CD14-positive monocyte (primary cell): ENCODE measurements around the gene SLC37A2. TPM values are rescaled to one million over a fixed set of nuclear protein-coding genes. Genes with fewer than 3 reads are reported as not detected.
"Not testable (repeated sequence)": the region's sequence is repeated elsewhere in the genome, so short reads cannot be mapped to it uniquely, and the experiment has no call there.

Experiments
- DNase-seq, 3 donors: peaks; one replicate each; pipeline ENCODE4 v3.0.0-alpha.2; 2011 to 2022
- H2AFZ ChIP-seq: 2 replicates; pipeline ENCODE4 v1.6.0; 2012; ENCODE audit warnings: mild to moderate bottlenecking, low read depth, low read length, inconsistent platforms; ENCODE audit not compliant: insufficient read depth, poor library complexity, severe bottlenecking
- H3K27ac ChIP-seq, 2 donors: 1 replicate in 1 of 2; 2 replicates in 1 of 2; pipeline ENCODE4 v1.5.1; 2012 to 2013; ENCODE audit warnings: low read length in 2 of 2, control low read depth in 1 of 2, inconsistent platforms in 1 of 2, low read depth in 1 of 2, mild to moderate bottlenecking in 1 of 2
- H3K27me3 ChIP-seq, 2 donors: one replicate each; pipeline versions ENCODE4 v1.6.0 to v1.6.1; 2011 to 2013; ENCODE audit warnings: low read length in 2 of 2; ENCODE audit not compliant: control insufficient read depth in 2 of 2, insufficient read depth in 2 of 2
- H3K36me3 ChIP-seq, 2 donors: replicated peaks in 1 of 2; 1 replicate in 1 of 2; 2 replicates in 1 of 2; pipeline versions ENCODE4 v1.5.1 to v1.6.1; 2012 to 2013; ENCODE audit warnings: low read length in 2 of 2, control low read depth in 1 of 2, inconsistent platforms in 1 of 2, mild to moderate bottlenecking in 1 of 2; ENCODE audit not compliant: insufficient read depth in 2 of 2, control insufficient read depth in 1 of 2
- H3K4me1 ChIP-seq, 2 donors: 1 replicate in 1 of 2; 2 replicates in 1 of 2; pipeline versions ENCODE4 v1.5.1 to v1.6.1; 2012 to 2013; ENCODE audit warnings: low read length in 2 of 2, control low read depth in 1 of 2, inconsistent platforms in 1 of 2, mild to moderate bottlenecking in 1 of 2, moderate library complexity in 1 of 2; ENCODE audit not compliant: insufficient read depth in 2 of 2, control insufficient read depth in 1 of 2
- H3K4me2 ChIP-seq: replicated peaks from 2 replicates; pipeline ENCODE3; 2012; ENCODE audit warnings: low read length, moderate library complexity, mild to moderate bottlenecking; ENCODE audit not compliant: poor library complexity, severe bottlenecking; ENCODE audit errors: extremely low read depth
- H3K4me3 ChIP-seq, 3 experiments: fragments of 200-600 bp in 1 of 3; sonication (generic) in 1 of 3; replicated peaks in 1 of 3; 1 replicate in 2 of 3; 2 replicates in 1 of 3; pipeline ENCODE4 v1.5.1; 2011 to 2013; ENCODE audit warnings: low read length in 3 of 3, mild to moderate bottlenecking in 3 of 3, control low read depth in 2 of 3, low read depth in 2 of 3, inconsistent platforms in 1 of 3, moderate library complexity in 1 of 3
- H3K79me2 ChIP-seq: 2 replicates; pipeline ENCODE4 v1.6.0; 2012; ENCODE audit warnings: mild to moderate bottlenecking, control low read depth, inconsistent platforms, low read length, moderate library complexity; ENCODE audit not compliant: insufficient read depth
- H3K9ac ChIP-seq: 2 replicates; pipeline ENCODE4 v1.6.0; 2017; ENCODE audit warnings: low read length, mild to moderate bottlenecking; ENCODE audit not compliant: insufficient read depth, poor library complexity, severe bottlenecking
- H3K9me3 ChIP-seq, 2 donors: replicated peaks in 1 of 2; 1 replicate in 1 of 2; 2 replicates in 1 of 2; pipeline versions ENCODE4 v1.5.1 to v1.6.1; 2012 to 2013; ENCODE audit warnings: low read length in 2 of 2, control low read depth in 1 of 2; ENCODE audit not compliant: control insufficient read depth in 1 of 2, insufficient read depth in 1 of 2
- H4K20me1 ChIP-seq: 2 replicates; pipeline ENCODE4 v1.6.0; 2012; ENCODE audit warnings: mild to moderate bottlenecking, low read length, control low read depth, moderate library complexity; ENCODE audit not compliant: insufficient read depth
- H3K27ac Mint-ChIP-seq, 7 donors: one replicate each; pipeline ENCODE4 v1.8.0; 2020; ENCODE audit warnings: mild to moderate bottlenecking in 7 of 7, mixed read lengths in 7 of 7, moderate library complexity in 6 of 7, inconsistent platforms in 2 of 7
- H3K27me3 Mint-ChIP-seq, 3 donors: one replicate each; pipeline ENCODE4 v1.8.0; 2021 to 2022; ENCODE audit warnings: low read depth in 3 of 3, mild to moderate bottlenecking in 3 of 3, mixed read lengths in 3 of 3, moderate library complexity in 3 of 3, inconsistent platforms in 1 of 3
- H3K36me3 Mint-ChIP-seq, 2 donors: one replicate each; pipeline ENCODE4 v1.8.0; 2020; ENCODE audit warnings: mixed read lengths in 2 of 2, inconsistent platforms in 1 of 2, mild to moderate bottlenecking in 1 of 2
- H3K4me1 Mint-ChIP-seq: one replicate; pipeline ENCODE4 v1.8.0; 2020; ENCODE audit warnings: mild to moderate bottlenecking, mixed read lengths
- H3K4me3 Mint-ChIP-seq, 2 donors: one replicate each; pipeline ENCODE4 v1.8.0; 2020; ENCODE audit warnings: mild to moderate bottlenecking in 2 of 2, mixed read lengths in 2 of 2, moderate library complexity in 1 of 2
- H3K9me3 Mint-ChIP-seq, 7 donors: one replicate each; pipeline ENCODE4 v1.8.0; 2020 to 2022; ENCODE audit warnings: mixed read lengths in 7 of 7, mild to moderate bottlenecking in 6 of 7, moderate library complexity in 6 of 7, inconsistent platforms in 2 of 7
- CTCF ChIP-seq: fragments of 200-600 bp; IDR thresholded peaks from one replicate; pipeline ENCODE4 v1.8.0; 2022; ENCODE audit warnings: antibody characterized with exemption, mild to moderate bottlenecking
- WGBS: methylation state at CpG from one replicate; pipeline ENCODE4 v1.1.5; 2013; ENCODE audit warnings: missing lambda C conversion rate; ENCODE audit not compliant: insufficient coverage; 5-methylcytosine and 5-hydroxymethylcytosine counted together
- intact Hi-C, 2 donors: fragments of 100-400 bp; cut with micrococcal nuclease; formaldehyde crosslinking; loops; one replicate each; pipeline versions ENCODE4 v1.15.0 to v1.15.1; 2023
- polyA plus RNA-seq, 3 donors: library from polyadenylated mRNA; depleted of rRNA in 1 of 3; unstranded in 2 of 3; stranded (reverse) in 1 of 3; fragments of 300-500 nt in 2 of 3; fragments of >200 nt in 1 of 3; fragmentation: Illumina TruSeq in 2 of 3; gene quantifications; 1 replicate in 2 of 3; 2 replicates in 1 of 3; pipeline ENCODE4 v1.2.3, GENCODE V29; 2012 to 2021

SLC37A2 gene
- polyA plus RNA-seq, 3 donors, result 70.8 to 81.5 (median 78.9) TPM

- H3K9me3 ChIP-seq, result no peaks in the 10 kb centered on the region
- no peaks in the 10 kb centered on the region for H3K79me2 ChIP-seq
- no peak overlapping the region for H3K9ac ChIP-seq
- no peak overlapping the region for H3K4me3 Mint-ChIP-seq
- H3K4me1 Mint-ChIP-seq, result peaks cover 3% of the 10 kb centered on the region
- H3K4me3 ChIP-seq, result no peak overlapping the region
- WGBS, result 100% methylated on average over 1 of the region's 2 CpGs
- no peaks in the 10 kb centered on the region for H3K4me1 ChIP-seq
- H3K9me3 Mint-ChIP-seq, result peaks cover 0 to 4% (median 0%) of the 10 kb centered on the region in 7 donors
- TF ChIP-seq CTCF, result no peak
- H3K36me3 ChIP-seq, result no peaks in the 10 kb centered on the region
- no peak overlapping the region for H3K4me2 ChIP-seq
- intact Hi-C loops, result no loop called here
- no peak for DNase-seq
- no peaks in the 10 kb centered on the region for H4K20me1 ChIP-seq
- no peaks in the 10 kb centered on the region for H3K27me3 ChIP-seq
- peaks cover 0 to 4% (median 0%) of the 10 kb centered on the region in 3 donors for H3K27me3 Mint-ChIP-seq
- no peak overlapping the region for H3K27ac ChIP-seq
- H3K27ac Mint-ChIP-seq, result no peak overlapping the region
- peaks cover 0 to 3% of the 10 kb centered on the region in 2 donors for H3K36me3 Mint-ChIP-seq
- no peak overlapping the region for H2AFZ ChIP-seq
Measured at GRCh38 chr11:125055107-125055715, 7.9 kb upstream of the SLC37A2 start.

- DNase-seq, H3K9ac ChIP-seq, H3K4me1 Mint-ChIP-seq, H3K4me3 ChIP-seq, H3K9me3 Mint-ChIP-seq, intact Hi-C loops, H3K36me3 Mint-ChIP-seq, H3K4me1 ChIP-seq, H3K4me3 Mint-ChIP-seq, H3K4me2 ChIP-seq, H3K9me3 ChIP-seq, H3K36me3 ChIP-seq, H3K27me3 ChIP-seq, H3K27ac Mint-ChIP-seq, H3K27me3 Mint-ChIP-seq, H3K79me2 ChIP-seq, H3K27ac ChIP-seq, H4K20me1 ChIP-seq, H2AFZ ChIP-seq: not testable (repeated sequence)
- WGBS, result no CpG with 5 or more reads among the region's 2 CpGs
Measured at GRCh38 chr11:125056111-125056510, 7.0 kb upstream of the SLC37A2 start.
